Endothelial cell of umbilical vein (primary cell): ENCODE results near the gene LRRC17. TPM values are rescaled to one million over a fixed set of nuclear protein-coding genes. Genes with fewer than 3 reads are reported as not detected.

Source experiments
- BruUV-seq: library from RNA; stranded (reverse); fragments of 400-500 nt; replicated peaks from 2 replicates; lab custom pipeline; 2021; lab: Mats Ljungman, UMichigan
- CTCF ChIA-PET: fragments of 300-600, 350-600 bp; sonication (Branson Sonifier 250); formaldehyde crosslinking; loops from one replicate; lab custom pipeline; 2021; ENCODE audit warnings: antibody characterized with exemption, inconsistent platforms; lab: Charles Lee
- POLR2A ChIA-PET: fragments of 300-600, 350-600 bp; sonication (Branson Sonifier 250); formaldehyde crosslinking; loops from one replicate; lab custom pipeline; 2021; ENCODE audit warnings: antibody characterized with exemption, inconsistent platforms; lab: Charles Lee
- DNase-seq: peaks from one replicate; pipeline ENCODE4 v3.0.0-alpha.2; 2011; ENCODE audit warnings: low read depth, low spot score
- FAIRE-seq: peaks from 2 replicates; lab custom pipeline; 2011; peaks lifted over from hg19 to GRCh38; lab: Jason Lieb, UNC
- H2AFZ ChIP-seq: 2 replicates; pipeline ENCODE4 v1.6.0; 2012; ENCODE audit warnings: low read depth, low read length, control low read depth, inconsistent platforms
- H3K27ac ChIP-seq: 2 replicates; pipeline ENCODE4 v1.5.1; 2011; ENCODE audit warnings: low read depth, mild to moderate bottlenecking, control low read depth, low read length, moderate library complexity; ENCODE audit not compliant: insufficient read depth
- H3K27me3 ChIP-seq, 2 experiments: 2 replicates each; pipeline versions ENCODE4 v1.6.0 to v1.6.1; 2011; ENCODE audit warnings: low read length in 2 of 2, mixed read lengths in 1 of 2; ENCODE audit not compliant: control insufficient read depth in 2 of 2, insufficient read depth in 2 of 2
- H3K36me3 ChIP-seq, 2 experiments: 2 replicates in 1 of 2; 3 replicates in 1 of 2; pipeline ENCODE4 v1.5.1; 2011; ENCODE audit warnings: low read length in 2 of 2, mild to moderate bottlenecking in 1 of 2, moderate library complexity in 1 of 2; ENCODE audit not compliant: control insufficient read depth in 2 of 2, insufficient read depth in 2 of 2; ENCODE audit errors: extremely low read depth in 1 of 2
- H3K4me1 ChIP-seq: 3 replicates; pipeline ENCODE4 v1.5.1; 2011; ENCODE audit warnings: mild to moderate bottlenecking, low read length; ENCODE audit not compliant: control insufficient read depth, insufficient read depth; ENCODE audit errors: extremely low read depth
- H3K4me2 ChIP-seq: 2 replicates; pipeline ENCODE4 v1.6.1; 2011; ENCODE audit warnings: low read length, control low read depth, mixed read lengths; ENCODE audit not compliant: insufficient read depth
- H3K4me3 ChIP-seq, 3 experiments: fragments of 200-600 bp in 1 of 3; sonication (generic), shearing (Covaris generic) in 1 of 3; replicated peaks in 1 of 3; 2 replicates each; pipeline ENCODE4 v1.5.1; 2011 to 2016; ENCODE audit warnings: control low read depth in 3 of 3, low read length in 3 of 3, mild to moderate bottlenecking in 2 of 3, inconsistent platforms in 1 of 3, low read depth in 1 of 3, moderate library complexity in 1 of 3; ENCODE audit not compliant: insufficient read depth in 1 of 3
- H3K79me2 ChIP-seq: 2 replicates; pipeline ENCODE4 v1.6.0; 2012; ENCODE audit warnings: low read length, inconsistent platforms; ENCODE audit not compliant: control insufficient read depth, insufficient read depth
- H3K9ac ChIP-seq: replicated peaks from 2 replicates; pipeline ENCODE3; 2011; ENCODE audit warnings: low read length, control low read depth; ENCODE audit not compliant: insufficient read depth; ENCODE audit errors: extremely low read depth
- H3K9me1 ChIP-seq: replicated peaks from 3 replicates; pipeline ENCODE4 v1.6.0; 2011; ENCODE audit warnings: mild to moderate bottlenecking, low read length; ENCODE audit not compliant: control insufficient read depth, insufficient read depth; ENCODE audit errors: extremely low read depth
- H3K9me3 ChIP-seq: replicated peaks from 2 replicates; pipeline ENCODE4 v1.5.1; 2012; ENCODE audit warnings: low read length, inconsistent platforms; ENCODE audit not compliant: control insufficient read depth, insufficient read depth
- H4K20me1 ChIP-seq: replicated peaks from 2 replicates; pipeline ENCODE3; 2011; ENCODE audit warnings: mild to moderate bottlenecking, low read length; ENCODE audit not compliant: control insufficient read depth, insufficient read depth; ENCODE audit errors: extremely low read depth
- EZH2 ChIP-seq: IDR thresholded peaks from 2 replicates; pipeline ENCODE4 v1.6.1; 2012; ENCODE audit warnings: borderline replicate concordance, low read depth, mild to moderate bottlenecking, moderate library complexity, low read length, inconsistent platforms; ENCODE audit not compliant: severe bottlenecking
- FOS ChIP-seq: IDR thresholded peaks from 2 replicates; pipeline ENCODE4 v1.6.1; 2011; ENCODE audit warnings: mild to moderate bottlenecking, low read length, moderate library complexity, borderline replicate concordance; ENCODE audit not compliant: insufficient read depth
- GATA2 ChIP-seq: IDR thresholded peaks from 2 replicates; pipeline ENCODE4 v1.7.0; 2011; ENCODE audit warnings: low read depth, mild to moderate bottlenecking, moderate library complexity, mixed read lengths, low read length; ENCODE audit not compliant: insufficient read length, insufficient read depth
- JUN ChIP-seq: IDR thresholded peaks from 2 replicates; pipeline ENCODE4 v1.6.1; 2011; ENCODE audit warnings: borderline replicate concordance, low read depth; ENCODE audit not compliant: insufficient read length, insufficient read depth
- MYC ChIP-seq: IDR thresholded peaks from one replicate; pipeline ENCODE4 v1.6.1; 2011; ENCODE audit warnings: mild to moderate bottlenecking, low read depth, low read length
- dilution Hi-C: fragments of 300-500 bp; cut with MboI; formaldehyde crosslinking; loops from one replicate; pipeline ENCODE4 v1.15.0; 2019; ENCODE audit warnings: low sequenced_read_pairs; ENCODE audit not compliant: extremely low pct_ligation_motif_present
- intact Hi-C: fragments of 100-400 bp; cut with micrococcal nuclease; formaldehyde crosslinking; loops from one replicate; pipeline ENCODE4 v1.10.0; 2022
- polyA plus RNA-seq, 4 experiments: library from polyadenylated mRNA; depleted of rRNA in 3 of 4; stranded (reverse) in 3 of 4; unstranded in 1 of 4; fragments of >200 nt; gene quantifications; 2 replicates each; pipeline versions ENCODE4 v1.2.1 to v1.2.3, GENCODE V29; 2011 to 2012; ENCODE audit warnings: missing spikeins in 1 of 4
- total RNA-seq: library from RNA; stranded (reverse); gene quantifications from 2 replicates; pipeline ENCODE4 v1.2.3, GENCODE V29; 2021
- TF ChIP-seq, protein P1 (sequence below), 2 donors: IDR thresholded peaks; 1 replicate in 1 of 2; 2 replicates in 1 of 2; pipeline ENCODE4 v1.5.1; 2011; ENCODE audit warnings: low read length in 2 of 2, mild to moderate bottlenecking in 2 of 2, moderate library complexity in 2 of 2, control low read depth in 1 of 2, inconsistent platforms in 1 of 2, low read depth in 1 of 2; ENCODE audit not compliant: insufficient read depth in 1 of 2; ENCODE audit errors: extremely low read depth in 1 of 2

Gene LRRC17
- total and polyA plus RNA-seq, 2 donors (not counting 3 experiments of a cell fraction or from before 2014, with no cell fraction given), result 22.7 to 33.7 TPM

DNA sequence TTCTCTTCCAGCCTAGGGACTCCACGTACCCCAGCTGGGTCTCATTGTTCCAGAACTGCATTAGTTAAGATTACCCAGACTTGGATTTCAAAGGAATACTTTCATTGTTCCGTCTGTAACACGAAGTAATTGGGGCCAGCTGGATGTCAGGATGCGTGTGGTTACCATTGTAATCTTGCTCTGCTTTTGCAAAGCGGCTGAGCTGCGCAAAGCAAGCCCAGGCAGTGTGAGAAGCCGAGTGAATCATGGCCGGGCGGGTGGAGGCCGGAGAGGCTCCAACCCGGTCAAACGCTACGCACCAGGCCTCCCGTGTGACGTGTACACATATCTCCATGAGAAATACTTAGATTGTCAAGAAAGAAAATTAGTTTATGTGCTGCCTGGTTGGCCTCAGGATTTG is 21.0 kb downstream of the LRRC17 start:
- no peak overlapping the region for H3K27ac ChIP-seq
- intact Hi-C loops, result no loop called here
- H3K9me1 ChIP-seq, result no peaks in the 10 kb centered on the region
- POLR2A ChIA-PET, result no interaction called here
- H2AFZ ChIP-seq, result no peak overlapping the region
- H3K36me3 ChIP-seq, result no peaks in the 10 kb centered on the region
- peaks cover 9% of the 10 kb centered on the region for H3K4me1 ChIP-seq
- TF ChIP-seq, protein P1, sequence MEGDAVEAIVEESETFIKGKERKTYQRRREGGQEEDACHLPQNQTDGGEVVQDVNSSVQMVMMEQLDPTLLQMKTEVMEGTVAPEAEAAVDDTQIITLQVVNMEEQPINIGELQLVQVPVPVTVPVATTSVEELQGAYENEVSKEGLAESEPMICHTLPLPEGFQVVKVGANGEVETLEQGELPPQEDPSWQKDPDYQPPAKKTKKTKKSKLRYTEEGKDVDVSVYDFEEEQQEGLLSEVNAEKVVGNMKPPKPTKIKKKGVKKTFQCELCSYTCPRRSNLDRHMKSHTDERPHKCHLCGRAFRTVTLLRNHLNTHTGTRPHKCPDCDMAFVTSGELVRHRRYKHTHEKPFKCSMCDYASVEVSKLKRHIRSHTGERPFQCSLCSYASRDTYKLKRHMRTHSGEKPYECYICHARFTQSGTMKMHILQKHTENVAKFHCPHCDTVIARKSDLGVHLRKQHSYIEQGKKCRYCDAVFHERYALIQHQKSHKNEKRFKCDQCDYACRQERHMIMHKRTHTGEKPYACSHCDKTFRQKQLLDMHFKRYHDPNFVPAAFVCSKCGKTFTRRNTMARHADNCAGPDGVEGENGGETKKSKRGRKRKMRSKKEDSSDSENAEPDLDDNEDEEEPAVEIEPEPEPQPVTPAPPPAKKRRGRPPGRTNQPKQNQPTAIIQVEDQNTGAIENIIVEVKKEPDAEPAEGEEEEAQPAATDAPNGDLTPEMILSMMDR (IDR thresholded peaks at IDR 0.05; ENCODE audit: extremely low read depth in 1 of 2, insufficient read depth in 1 of 2, low read depth in 1 of 2, low read length in 2 of 2), result no peak
- TF ChIP-seq JUN, result no peak
- no peak for TF ChIP-seq FOS
- no peak for TF ChIP-seq EZH2
- TF ChIP-seq MYC, result no peak
- no peak for TF ChIP-seq GATA2
- H4K20me1 ChIP-seq, result no peaks in the 10 kb centered on the region
- no peak overlapping the region for H3K4me2 ChIP-seq
- H3K9me3 ChIP-seq, result no peaks in the 10 kb centered on the region
- BruUV-seq, result no TSS peak
- H3K27me3 ChIP-seq, result no peaks in the 10 kb centered on the region
- no peaks in the 10 kb centered on the region for H3K79me2 ChIP-seq
- dilution Hi-C loops, result no loop called here
- FAIRE-seq (no peak), DNase-seq (no peak)
- H3K4me3 ChIP-seq, result no peak overlapping the region
- no peak overlapping the region for H3K9ac ChIP-seq
- CTCF ChIA-PET, result no interaction called here
